ENCODE results near the gene MRPS18B. TPM values are rescaled to one million over a fixed set of nuclear protein-coding genes. Genes with fewer than 3 reads are reported as not detected.
A peak's percentile ranks its signal among the peaks of the same experiment; 100 is the strongest.

MRPS18B gene
- total and polyA plus RNA-seq, 11 donors, result 84.2 to 219 (median 122) TPM

DNA sequence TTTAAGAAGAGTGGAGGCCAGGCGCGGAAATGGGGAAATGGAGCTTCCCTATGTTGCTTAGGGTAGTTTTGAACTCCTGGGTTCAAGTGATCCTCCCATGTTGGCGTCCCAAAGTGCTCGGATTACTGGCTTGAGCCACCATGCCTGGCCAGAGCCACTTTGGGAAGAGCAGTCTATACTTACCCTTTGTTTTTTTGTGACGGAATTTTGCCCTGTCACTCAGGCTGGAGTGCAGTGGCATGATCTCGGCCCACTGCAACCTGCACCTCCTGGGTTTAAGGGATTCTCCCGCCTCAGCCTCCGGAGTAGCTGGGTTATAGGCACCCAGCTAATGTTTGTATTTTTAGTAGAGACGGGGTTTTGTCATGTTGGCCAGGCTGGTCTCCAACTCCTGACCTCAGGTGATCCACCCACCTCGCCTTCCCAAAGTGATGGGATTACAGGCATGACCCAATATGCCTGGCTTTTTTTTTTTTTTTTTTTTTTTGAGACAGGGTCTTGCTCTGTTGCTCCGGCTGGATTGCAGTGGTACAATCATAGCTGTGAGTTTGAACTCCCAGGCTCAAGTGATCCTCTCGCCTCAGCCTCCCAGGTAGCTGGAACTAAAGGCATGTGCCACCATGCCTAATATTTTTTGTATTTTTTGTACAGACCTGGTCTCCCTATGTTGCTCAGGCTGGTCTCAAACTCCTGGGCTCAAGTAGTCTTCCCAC is 18.6 kb upstream of the MRPS18B start:
- no peak overlapping the region for H3K27ac ChIP-seq
- DNase-seq, result no peak
- H3K36me3 ChIP-seq, result peaks cover 9 to 61% (median 47%) of the 10 kb centered on the region in 9 donors

GRCh38 chr6:30599625-30600324 is 17.9 kb upstream of the MRPS18B start:
- peak in 3 of 4 donors; percentile 8 to 16 (median 10) for ATAC-seq
- 62 to 76% (median 75%) methylated on average over 13 of the region's 13 CpGs for WGBS, 4 donors
- no peak for DNase-seq
- TF ChIP-seq, protein P1, sequence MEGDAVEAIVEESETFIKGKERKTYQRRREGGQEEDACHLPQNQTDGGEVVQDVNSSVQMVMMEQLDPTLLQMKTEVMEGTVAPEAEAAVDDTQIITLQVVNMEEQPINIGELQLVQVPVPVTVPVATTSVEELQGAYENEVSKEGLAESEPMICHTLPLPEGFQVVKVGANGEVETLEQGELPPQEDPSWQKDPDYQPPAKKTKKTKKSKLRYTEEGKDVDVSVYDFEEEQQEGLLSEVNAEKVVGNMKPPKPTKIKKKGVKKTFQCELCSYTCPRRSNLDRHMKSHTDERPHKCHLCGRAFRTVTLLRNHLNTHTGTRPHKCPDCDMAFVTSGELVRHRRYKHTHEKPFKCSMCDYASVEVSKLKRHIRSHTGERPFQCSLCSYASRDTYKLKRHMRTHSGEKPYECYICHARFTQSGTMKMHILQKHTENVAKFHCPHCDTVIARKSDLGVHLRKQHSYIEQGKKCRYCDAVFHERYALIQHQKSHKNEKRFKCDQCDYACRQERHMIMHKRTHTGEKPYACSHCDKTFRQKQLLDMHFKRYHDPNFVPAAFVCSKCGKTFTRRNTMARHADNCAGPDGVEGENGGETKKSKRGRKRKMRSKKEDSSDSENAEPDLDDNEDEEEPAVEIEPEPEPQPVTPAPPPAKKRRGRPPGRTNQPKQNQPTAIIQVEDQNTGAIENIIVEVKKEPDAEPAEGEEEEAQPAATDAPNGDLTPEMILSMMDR (IDR thresholded peaks at IDR 0.05), result no peak
- TF ChIP-seq POLR2A (IDR thresholded peaks at IDR 0.05), result no peak
- no peaks in the 10 kb centered on the region for H3K27me3 ChIP-seq
- no peaks in the 10 kb centered on the region for H3K9me3 ChIP-seq
- H3K4me3 ChIP-seq, result no peak overlapping the region
- no peak overlapping the region for H3K27ac ChIP-seq
- intact Hi-C loops (cut with DNase I), result loop anchor here in 9 of 10 donors (5.0 to 10.0 kb wide), 5 partner anchors 42 to 117 kb away; partner anchors contain the start of genes GNL1 (in 1 of the 9) and PRR3 (in 1 of the 9)
- H3K4me1 ChIP-seq, result peaks cover 0 to 11% (median 0%) of the 10 kb centered on the region in 12 donors
- peaks cover 13 to 61% (median 47%) of the 10 kb centered on the region in 9 donors for H3K36me3 ChIP-seq

More for the DNA sequence above, 18.6 kb upstream of the MRPS18B start:
- Histone ChIP-seq H3K4me3 (no peak overlapping the region), H3K27me3 (no peaks in the 10 kb centered on the region), H3K4me1 (peaks cover 0 to 11% (median 0%) of the 10 kb centered on the region in 12 donors), H3K9me3 (no peaks in the 10 kb centered on the region)
- WGBS, 4 donors, result 71 to 77% (median 76%) methylated on average over 11 to 12 of the region's 12 CpGs
- intact Hi-C loops (cut with DNase I), result loop anchor here in 7 of 10 donors (5.0 to 10.0 kb wide), 4 partner anchors 42 to 117 kb away; partner anchors contain the start of genes GNL1 (in 1 of the 7) and PRR3 (in 1 of the 7)
- TF ChIP-seq, protein P1 (IDR thresholded peaks at IDR 0.05), result no peak
- no peak for TF ChIP-seq POLR2A (IDR thresholded peaks at IDR 0.05)
- ATAC-seq, result peak in 1 of 4 donors; percentile 1

GRCh38 chr6:30600451-30600961 is 17.1 kb upstream of the MRPS18B start:
- ATAC-seq (peak in 3 of 4 donors; percentile 3 to 5 (median 4)), DNase-seq (peak in 2 of 5 donors; percentile 33 to 54)
- Histone ChIP-seq H3K4me1 (peaks cover 0 to 11% (median 0%) of the 10 kb centered on the region in 12 donors), H3K36me3 (peaks cover 19 to 64% (median 53%) of the 10 kb centered on the region in 9 donors), H3K27me3 (no peaks in the 10 kb centered on the region), H3K27ac (no peak overlapping the region), H3K4me3 (no peak overlapping the region), H3K9me3 (no peaks in the 10 kb centered on the region)
- intact Hi-C loops (cut with DNase I), result loop anchor here in 3 of 10 donors (5.0 kb wide), 2 partner anchors 53 to 118 kb away; no protein-coding TSS in a partner anchor
- no peak for TF ChIP-seq POLR2A (IDR thresholded peaks at IDR 0.05)
- TF ChIP-seq, protein P1 (IDR thresholded peaks at IDR 0.05), result no peak
- 51 to 63% (median 59%) methylated on average over 7 to 10 of the region's 10 CpGs for WGBS, 4 donors
